Renal pelvis (tissue), 4 donors: ENCODE measurements around the gene DNASE1L2. TPM values are rescaled to one million over a fixed set of nuclear protein-coding genes. Genes with fewer than 3 reads are reported as not detected.

ENCODE experiments used
- DNase-seq: peaks from one replicate; pipeline ENCODE4 v3.0.0-alpha.2; 2013
- polyA plus RNA-seq, 3 donors: library from polyadenylated mRNA; unstranded; fragments of 120-200 nt; gene quantifications; one replicate each; pipeline ENCODE4 v1.2.1, GENCODE V29; 2013; ENCODE audit not compliant: insufficient read length in 3 of 3

Gene DNASE1L2
- polyA plus RNA-seq, 3 donors: 0.84 to 1.7 (median 1.6) TPM

DNA sequence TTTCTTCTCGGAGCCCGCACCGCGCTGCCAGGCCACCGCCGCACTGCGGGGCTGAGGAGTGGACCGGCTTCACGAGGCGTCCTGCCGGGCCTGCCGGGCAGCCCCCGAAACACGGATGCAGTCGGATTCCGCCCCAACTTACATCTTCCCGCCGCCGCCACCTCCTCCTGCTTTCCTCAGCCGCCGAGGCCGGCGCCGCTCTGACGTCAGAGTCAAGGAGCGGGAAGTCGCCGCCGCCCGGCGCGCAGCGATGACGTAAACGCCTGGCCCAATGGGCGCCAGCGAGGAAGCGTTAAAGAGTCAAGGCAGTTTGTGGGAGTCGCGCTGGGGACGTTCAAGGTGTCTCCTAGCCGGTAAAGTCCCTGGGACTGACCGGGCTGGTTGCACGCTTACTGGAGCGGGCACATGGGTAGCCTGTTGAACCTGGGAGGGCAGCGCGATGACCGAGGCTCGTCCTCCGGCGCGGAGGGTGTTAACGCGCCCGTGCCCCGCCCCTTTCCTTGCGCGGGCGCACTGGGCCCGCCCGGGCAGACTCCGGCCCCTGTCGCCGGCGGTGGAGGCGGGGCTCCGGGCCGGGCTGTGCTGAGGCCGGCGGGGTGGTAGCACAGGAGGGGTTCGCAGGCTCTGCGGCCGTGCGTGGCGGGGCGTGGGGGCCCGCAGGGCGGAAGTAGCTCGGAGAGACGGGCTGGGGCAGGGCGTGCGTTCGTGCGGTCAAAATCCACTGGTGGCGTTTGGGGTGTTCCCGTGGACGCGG, 31.8 kb downstream of the DNASE1L2 start, which contains the start of gene RNPS1:
Gene RNPS1 (minus strand): TSS at position 214 of the 754 bp plus-strand sequence. CDS start 3,483 bp downstream, outside the sequence.
- DNase-seq: peak; percentile 97

DNA sequence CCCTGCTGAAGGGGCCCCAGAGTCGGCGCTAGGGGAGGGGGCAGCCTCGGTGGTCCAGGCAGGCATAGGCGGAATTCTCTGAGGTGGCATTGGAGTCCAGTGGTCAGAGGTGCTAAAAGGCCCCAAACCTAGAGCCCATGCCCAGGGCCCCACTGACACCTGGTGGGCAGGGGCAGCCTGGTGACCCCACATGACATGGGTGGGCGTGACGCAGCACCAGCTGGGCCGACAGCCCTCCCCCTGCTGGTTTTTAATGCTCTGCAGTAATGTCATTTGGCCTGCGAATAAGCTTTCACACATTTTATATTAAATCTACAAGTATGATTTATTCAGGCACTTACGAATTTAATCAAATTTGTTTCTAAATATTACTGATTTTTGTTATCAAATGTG, 33.8 kb downstream of the DNASE1L2 start:
- no peak for DNase-seq

GRCh38 chr16:2270588-2271470, 34.6 kb downstream of the DNASE1L2 start:
- DNase-seq: no peak

DNA sequence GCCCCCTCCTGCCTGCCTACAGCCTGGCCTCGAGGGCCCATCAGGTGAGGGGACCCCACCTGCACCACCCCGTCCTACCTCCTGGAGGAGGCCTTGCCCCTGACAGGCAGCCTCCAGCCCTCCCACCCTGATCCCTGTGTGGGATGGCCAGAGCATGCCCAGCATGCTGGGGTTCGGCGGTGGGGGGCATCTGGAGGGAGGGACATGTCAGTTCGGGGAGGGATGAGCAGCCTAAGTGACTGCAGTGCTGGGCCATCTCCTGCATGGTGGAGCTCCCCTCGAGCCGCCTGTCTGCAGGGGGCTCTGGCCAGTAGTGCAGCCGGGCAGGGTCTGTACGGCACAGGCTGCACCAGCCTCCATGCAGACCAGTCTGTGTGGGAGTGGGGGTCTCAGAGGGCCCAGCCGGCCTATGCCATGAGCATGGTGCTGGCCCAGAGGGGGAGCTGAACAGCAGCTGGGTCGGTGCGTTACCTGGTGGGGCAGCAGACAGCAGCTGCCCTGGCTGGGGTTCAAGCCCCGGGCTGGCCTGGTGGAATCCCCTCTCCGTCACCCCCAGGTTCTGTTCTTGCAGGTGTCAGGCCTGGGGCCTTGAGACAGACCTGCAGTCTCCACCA, 35.7 kb downstream of the DNASE1L2 start:
- no peak for DNase-seq

DNA sequence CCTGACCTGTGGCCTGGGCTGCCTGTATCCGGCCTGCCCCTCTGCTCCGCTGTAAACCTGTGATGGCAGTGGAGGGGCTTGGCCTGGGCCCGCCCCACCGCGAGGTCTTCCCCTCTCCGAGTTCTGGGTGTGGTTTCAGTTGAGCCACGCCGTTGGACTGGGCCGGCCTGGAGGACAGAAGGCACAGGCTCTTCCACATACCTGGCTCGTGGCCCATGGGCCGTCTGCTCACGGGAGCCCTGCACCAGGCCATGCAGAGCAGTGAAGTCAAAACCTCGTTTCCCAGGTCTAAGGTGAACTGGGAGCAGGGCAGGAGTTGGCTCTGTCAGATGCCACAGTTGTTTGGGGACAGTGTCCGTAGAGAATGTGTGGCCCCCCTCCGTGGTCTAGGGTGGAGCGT, 37.2 kb downstream of the DNASE1L2 start:
- DNase-seq: no peak

- DNase-seq: no peak
Observed at GRCh38 chr16:2273931-2274330, 37.7 kb downstream of the DNASE1L2 start.

DNA sequence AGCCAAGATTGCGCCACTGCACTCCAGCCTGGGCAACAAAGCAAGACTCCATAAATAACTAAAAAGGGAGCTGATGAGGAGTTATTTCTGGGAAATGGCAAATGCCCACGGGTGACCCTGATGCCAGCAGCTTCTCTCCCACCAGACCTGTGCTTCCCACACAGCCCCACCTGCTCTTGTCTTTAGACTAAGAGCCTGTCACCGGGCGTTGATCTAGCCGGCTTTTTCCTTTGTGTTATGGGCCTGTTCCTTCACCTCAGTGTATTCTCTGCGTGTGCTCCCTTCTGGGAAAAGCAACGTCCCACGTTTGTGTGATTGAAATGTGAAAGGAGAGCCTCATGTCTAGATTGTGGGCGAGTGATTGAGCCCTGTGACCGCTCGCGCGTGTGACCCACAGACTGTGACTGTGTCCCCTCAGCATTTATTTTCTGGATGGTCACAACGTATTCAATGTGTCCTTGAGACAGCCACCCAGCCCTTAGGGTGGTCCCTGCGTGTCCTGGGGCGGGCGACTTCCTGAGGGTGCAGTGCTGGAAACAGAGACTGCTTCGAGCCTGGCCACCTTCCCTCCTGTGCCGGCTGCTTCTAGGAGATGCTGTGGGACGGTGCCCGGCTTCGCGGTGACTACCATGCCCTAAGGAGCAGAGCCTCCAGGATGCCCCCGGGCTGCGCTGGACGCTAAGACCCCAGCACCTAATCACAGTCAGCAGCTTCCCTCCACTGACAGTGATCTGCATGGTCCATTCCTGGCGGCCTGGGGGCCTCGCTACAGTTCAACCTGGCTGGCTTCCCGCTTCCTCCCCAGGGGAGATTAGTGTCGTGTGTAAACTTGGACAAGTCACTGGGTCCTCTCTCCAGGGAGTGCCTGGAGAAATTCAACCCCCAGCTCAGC, 39.5 kb downstream of the DNASE1L2 start:
- no peak for DNase-seq

DNA sequence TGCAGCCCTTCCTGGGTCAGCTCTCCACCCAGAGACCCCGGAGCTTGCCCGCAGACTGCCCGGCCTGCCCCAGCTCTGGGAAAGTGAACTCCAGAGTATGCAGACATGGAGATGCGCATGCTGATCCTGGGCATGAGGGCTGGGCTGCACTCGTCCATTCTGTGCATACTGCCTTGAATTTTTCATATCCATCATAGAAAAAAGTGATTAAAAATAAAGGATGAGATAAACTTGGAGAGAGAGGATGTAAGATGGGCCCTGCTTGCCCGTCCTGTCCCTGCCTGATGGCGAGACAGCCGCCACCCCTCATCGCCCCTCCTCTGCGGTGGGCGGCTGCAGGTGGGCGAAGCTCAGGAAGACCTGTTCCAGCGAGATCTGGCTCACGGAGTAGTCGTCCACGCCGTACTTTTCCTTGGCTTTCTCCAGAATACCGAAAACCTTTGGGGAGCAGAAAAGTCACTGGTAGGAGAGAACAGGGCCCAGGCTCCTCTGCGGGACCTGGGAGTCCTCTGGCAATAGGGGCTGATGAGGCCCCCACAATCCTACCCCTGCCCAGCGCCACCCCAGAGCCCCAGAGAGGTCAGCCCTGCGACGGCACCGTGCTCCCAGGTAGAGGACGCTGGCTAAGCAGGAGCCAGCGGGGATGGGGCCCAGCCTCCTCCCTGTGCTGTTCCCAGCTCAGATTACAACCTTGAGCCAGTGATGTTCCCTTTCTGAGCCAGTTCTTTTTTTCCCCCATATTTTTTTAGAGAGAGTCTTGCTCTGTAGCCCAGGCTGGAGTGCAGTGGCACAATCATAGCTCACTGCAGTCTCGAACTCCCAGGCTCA, 40.3 kb downstream of the DNASE1L2 start:
- no peak for DNase-seq

GRCh38 chr16:2277466-2278271, 41.4 kb downstream of the DNASE1L2 start:
- DNase-seq: no peak

DNA sequence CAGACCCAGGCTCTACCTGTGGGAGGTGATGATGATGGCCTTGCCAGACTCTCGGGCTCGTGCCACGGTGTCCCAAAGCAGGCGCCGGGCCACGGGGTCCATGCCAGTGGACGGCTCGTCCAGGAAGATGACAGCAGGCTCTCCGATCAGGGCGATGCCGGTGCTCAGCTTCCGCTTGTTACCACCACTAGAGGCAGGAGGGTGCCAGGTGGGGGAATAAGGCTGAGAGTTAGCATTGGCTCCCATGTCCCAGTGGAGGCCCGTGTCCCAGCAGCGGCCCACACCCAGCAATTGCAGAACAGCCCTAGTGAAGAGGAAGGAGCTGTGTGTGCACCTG, 42.0 kb downstream of the DNASE1L2 start:
- no peak for DNase-seq

DNA sequence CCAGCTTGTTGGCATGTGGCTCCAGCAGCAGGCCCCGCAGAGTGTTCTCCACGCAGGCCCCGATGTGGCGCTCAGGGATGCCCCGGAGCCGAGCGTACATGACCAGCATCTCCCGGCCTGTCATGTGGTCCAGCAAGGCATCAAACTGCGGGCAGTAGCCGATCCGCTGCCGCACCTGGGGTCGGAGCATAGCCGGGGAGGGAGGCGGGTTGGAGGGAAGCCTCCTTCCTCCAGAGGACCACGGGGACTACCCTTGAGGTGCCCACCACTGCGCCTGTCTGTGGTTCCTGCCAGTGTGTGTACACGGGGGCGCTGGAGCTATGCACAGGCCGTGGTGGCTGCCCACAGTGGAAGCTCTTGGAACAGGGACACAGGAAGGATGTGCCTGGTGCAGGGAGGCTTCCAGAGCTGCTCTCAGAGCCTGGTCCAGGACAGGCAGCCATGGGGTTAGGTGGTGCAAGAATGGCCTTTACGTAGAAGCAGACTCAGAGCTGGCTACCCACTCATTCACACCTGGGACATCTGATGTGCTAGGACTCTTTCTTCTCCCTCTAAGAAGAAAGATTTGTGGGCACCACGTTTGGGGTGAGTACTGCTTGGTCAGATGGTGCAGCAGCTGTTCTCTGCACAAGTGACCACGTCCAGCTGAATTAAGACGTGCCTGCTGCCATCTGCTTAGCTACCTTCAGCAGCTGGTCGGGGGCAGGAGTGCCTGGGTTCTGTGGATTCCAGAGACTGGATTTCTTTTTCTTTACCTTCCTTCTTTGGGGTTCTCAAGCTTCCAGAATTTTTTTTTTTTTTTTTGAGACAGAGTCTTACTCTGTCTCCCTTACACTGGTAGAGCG, 42.9 kb downstream of the DNASE1L2 start:
- DNase-seq: no peak

DNA sequence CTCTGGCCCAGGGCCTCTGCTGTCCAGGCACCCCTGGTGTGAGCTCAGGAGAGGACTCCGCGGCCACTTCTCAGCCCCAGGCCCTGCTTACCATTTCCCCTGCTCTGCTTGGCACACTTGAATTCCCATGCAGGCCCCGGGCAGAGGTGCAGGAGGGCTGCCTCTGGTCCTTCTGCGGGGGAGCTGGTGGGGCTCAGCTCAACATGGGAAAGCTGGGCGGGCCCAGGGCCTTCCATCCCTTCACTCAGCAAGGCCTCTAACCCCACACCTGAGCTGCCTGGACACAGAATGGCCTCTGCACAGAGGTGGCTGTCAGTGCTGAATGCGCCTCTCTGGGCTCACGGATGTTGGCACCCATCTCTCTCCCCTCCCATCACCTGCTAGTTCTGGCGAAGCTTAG, 44.2 kb downstream of the DNASE1L2 start:
- DNase-seq: no peak

DNA sequence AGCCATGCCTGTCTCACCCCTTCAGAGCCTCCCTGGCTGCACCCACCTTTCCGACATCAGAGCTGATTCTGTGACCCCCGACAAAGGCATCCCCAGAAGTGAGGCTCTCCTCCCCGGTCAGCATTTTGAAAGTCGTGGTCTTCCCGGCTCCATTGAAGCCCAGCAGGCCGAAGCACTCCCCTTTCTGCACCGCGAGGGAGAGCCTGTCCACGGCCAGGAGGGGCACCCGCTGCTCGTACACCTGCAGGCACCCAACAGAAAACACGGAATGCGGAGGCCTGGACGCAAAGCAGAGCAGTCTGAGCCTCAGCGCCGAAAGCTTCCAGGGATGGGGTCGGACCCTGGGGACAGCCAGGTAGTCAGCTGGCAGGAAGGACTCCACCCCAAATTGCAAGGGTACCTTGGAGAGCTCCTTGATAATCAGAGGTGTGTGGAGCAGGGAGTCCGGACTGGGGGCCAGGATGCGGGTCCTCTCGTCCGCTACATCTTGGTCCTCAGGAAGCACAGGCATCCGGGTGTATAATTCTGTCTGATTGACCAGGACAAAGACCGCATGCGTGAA, 44.8 kb downstream of the DNASE1L2 start:
- no peak for DNase-seq

GRCh38 chr16:2282262-2282661, 46.0 kb downstream of the DNASE1L2 start:
- no peak for DNase-seq

DNA sequence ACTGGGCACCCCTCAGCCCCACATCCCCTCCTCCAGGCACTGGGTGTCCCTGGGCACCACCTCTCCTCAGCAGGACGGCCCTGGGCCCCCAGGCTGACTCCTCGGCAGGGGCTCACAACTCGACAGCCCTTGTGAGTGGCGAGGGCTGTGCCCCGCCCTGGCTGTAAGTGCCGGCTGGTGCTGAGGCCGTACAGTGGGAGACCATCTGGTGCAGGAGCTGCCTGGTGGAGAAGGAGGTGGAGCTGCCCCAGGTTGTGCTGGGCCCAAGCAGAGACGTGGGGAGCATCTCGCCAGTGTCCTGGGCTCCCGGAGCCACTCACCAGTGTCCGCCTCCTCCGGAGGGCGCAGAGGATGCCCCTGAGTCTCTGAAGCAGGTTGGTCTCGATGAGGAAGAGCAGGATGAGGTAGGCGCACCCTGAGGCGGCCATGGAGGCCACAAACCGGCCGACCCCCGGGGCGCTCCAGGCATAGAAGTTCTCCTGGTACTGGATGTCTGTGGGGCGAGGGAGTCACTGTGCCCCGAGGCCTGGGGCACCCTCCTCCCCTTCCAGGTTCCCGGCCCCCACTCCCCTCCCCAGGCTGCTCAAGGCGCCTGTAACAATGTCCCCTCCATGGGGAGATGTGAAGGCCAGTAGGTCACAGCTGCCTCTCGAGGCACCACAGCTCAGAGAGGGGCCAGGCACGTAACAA, 46.8 kb downstream of the DNASE1L2 start:
- DNase-seq: no peak

- DNase-seq: no peak
Observed at GRCh38 chr16:2284001-2284770, 47.9 kb downstream of the DNASE1L2 start.
